K562 (cell line): ENCODE measurements around the gene NCAM2. TPM values are rescaled to one million over a fixed set of nuclear protein-coding genes. Genes with fewer than 3 reads are reported as not detected.
A peak's percentile ranks its signal among the peaks of the same experiment; 100 is the strongest.

Experiments used
- DMBX1 ChIP-seq: fragments of 250-450 bp; sonication (Bioruptor Pico); IDR thresholded peaks from 2 replicates; pipeline ENCODE4 v1.8.0; 2022; ENCODE audit warnings: inconsistent platforms, mild to moderate bottlenecking, moderate library complexity, borderline replicate concordance
- ETV5 ChIP-seq: sonication (generic); formaldehyde crosslinking; IDR thresholded peaks from 2 replicates; pipeline ENCODE4 v1.4.0; 2020; ENCODE audit warnings: low read depth, mild to moderate bottlenecking, missing genetic modification reagents
- GABPB2 ChIP-seq: fragments of 250-450 bp; sonication (Bioruptor Pico); conservative IDR thresholded peaks from 2 replicates; pipeline ENCODE4 v1.5.1; 2021; ENCODE audit warnings: mild to moderate bottlenecking
- MEIS2 ChIP-seq: fragments of 450-650 bp; IDR thresholded peaks from 2 replicates; pipeline ENCODE4 v1.6.1; 2014; ENCODE audit warnings: mild to moderate bottlenecking; ENCODE audit not compliant: partially characterized antibody
- NR2C1 ChIP-seq, 2 experiments: fragments of 450-650 bp; IDR thresholded peaks; 2 replicates each; pipeline ENCODE4 v1.6.1; 2017; ENCODE audit warnings: mild to moderate bottlenecking in 2 of 2, antibody characterized with exemption in 1 of 2, inconsistent platforms in 1 of 2, missing compliant biosample characterization in 1 of 2, missing genetic modification characterization in 1 of 2
- NR2C2 ChIP-seq, 2 experiments: fragments of 200-800 bp in 1 of 2; sonication (Bioruptor generic) in 1 of 2; sonication (generic) in 1 of 2; formaldehyde crosslinking in 1 of 2; IDR thresholded peaks; 2 replicates each; pipeline versions ENCODE4 v1.6.1 to v1.8.0; 2016 to 2022; ENCODE audit warnings: mild to moderate bottlenecking in 1 of 2, missing compliant biosample characterization in 1 of 2, missing genetic modification characterization in 1 of 2, missing genetic modification reagents in 1 of 2
- PBX2 ChIP-seq, 2 experiments: IDR thresholded peaks in 1 of 2; conservative IDR thresholded peaks in 1 of 2; 2 replicates each; pipeline ENCODE4 v1.6.1; 2016; ENCODE audit warnings: low read depth in 2 of 2, mild to moderate bottlenecking in 1 of 2, missing compliant biosample characterization in 1 of 2, missing genetic modification characterization in 1 of 2, moderate library complexity in 1 of 2
- ZFX ChIP-seq: sonication (generic); formaldehyde crosslinking; IDR thresholded peaks from 2 replicates; pipeline ENCODE4 v1.8.0; 2022; ENCODE audit warnings: mild to moderate bottlenecking, missing genetic modification reagents, moderate library complexity
- ZNF175 ChIP-seq: fragments of 200-800 bp; sonication (Bioruptor generic); IDR thresholded peaks from 2 replicates; pipeline ENCODE4 v1.6.1; 2016; ENCODE audit warnings: low read depth, mild to moderate bottlenecking, missing genetic modification characterization, missing compliant biosample characterization
- ZNF24 ChIP-seq: fragments of 450-650 bp; IDR thresholded peaks from 2 replicates; pipeline ENCODE4 v1.6.1; 2016
- ZNF384 ChIP-seq: IDR thresholded peaks from 2 replicates; pipeline ENCODE4 v1.6.1; 2012; ENCODE audit warnings: low read depth, low read length, improper control_type of control experiment
- ZNF589 ChIP-seq: fragments of 200-800 bp; sonication (Bioruptor generic); IDR thresholded peaks from 2 replicates; pipeline ENCODE4 v1.6.1; 2016; ENCODE audit warnings: low read depth, missing genetic modification characterization, missing compliant biosample characterization
- ZNF639 ChIP-seq, 2 experiments: fragments of 200-800 bp in 1 of 2; sonication (Bioruptor generic) in 1 of 2; sonication (generic) in 1 of 2; formaldehyde crosslinking in 1 of 2; IDR thresholded peaks in 1 of 2; conservative IDR thresholded peaks in 1 of 2; 2 replicates each; pipeline versions ENCODE4 v1.5.0 to v1.6.1; 2016 to 2020; ENCODE audit warnings: missing compliant biosample characterization in 1 of 2, missing genetic modification characterization in 1 of 2, missing genetic modification reagents in 1 of 2
- polyA plus RNA-seq, 8 experiments: library from polyadenylated mRNA; depleted of rRNA in 4 of 8; stranded (reverse) in 5 of 8; unstranded in 3 of 8; fragments of >200 nt; fragmentation: Nextera tagmentation in 2 of 8; fragmentation: Illumina TruSeq in 1 of 8; extraction: Ambion mirVana in 2 of 8; extraction: Trizol in 1 of 8; gene quantifications; 2 replicates each; pipeline versions ENCODE4 v1.2.1 to v1.2.3, GENCODE V29; 2011 to 2014; ENCODE audit warnings: inconsistent platforms in 1 of 8, missing spikeins in 1 of 8
- total RNA-seq, 7 experiments: library from RNA; depleted of rRNA in 6 of 7; stranded (reverse); fragments of >200 nt in 6 of 7; fragmentation: Illumina TruSeq in 2 of 7; extraction: Trizol in 2 of 7; gene quantifications; 2 replicates each; pipeline versions ENCODE4 v1.2.1 to v1.2.3, GENCODE V29; 2011 to 2021; ENCODE audit warnings: low replicate concordance in 1 of 7
- TF ChIP-seq, protein P1 (sequence below): fragments of 450-650 bp; IDR thresholded peaks from 2 replicates; pipeline ENCODE4 v1.6.1; 2017; ENCODE audit warnings: antibody characterized with exemption, mild to moderate bottlenecking
- TF ChIP-seq, protein P2 (sequence below): fragments of 250-450 bp; sonication (Bioruptor Pico); IDR thresholded peaks from 2 replicates; pipeline ENCODE4 v1.4.0; 2020; ENCODE audit warnings: mild to moderate bottlenecking, moderate library complexity

Gene NCAM2
- total and polyA plus RNA-seq, 9 of the 15 experiments (the other 6 are each of a cell fraction or from before 2014, with no cell fraction given), result 14.0 to 58.2 (median 27.8) TPM

- TF ChIP-seq, protein P1, sequence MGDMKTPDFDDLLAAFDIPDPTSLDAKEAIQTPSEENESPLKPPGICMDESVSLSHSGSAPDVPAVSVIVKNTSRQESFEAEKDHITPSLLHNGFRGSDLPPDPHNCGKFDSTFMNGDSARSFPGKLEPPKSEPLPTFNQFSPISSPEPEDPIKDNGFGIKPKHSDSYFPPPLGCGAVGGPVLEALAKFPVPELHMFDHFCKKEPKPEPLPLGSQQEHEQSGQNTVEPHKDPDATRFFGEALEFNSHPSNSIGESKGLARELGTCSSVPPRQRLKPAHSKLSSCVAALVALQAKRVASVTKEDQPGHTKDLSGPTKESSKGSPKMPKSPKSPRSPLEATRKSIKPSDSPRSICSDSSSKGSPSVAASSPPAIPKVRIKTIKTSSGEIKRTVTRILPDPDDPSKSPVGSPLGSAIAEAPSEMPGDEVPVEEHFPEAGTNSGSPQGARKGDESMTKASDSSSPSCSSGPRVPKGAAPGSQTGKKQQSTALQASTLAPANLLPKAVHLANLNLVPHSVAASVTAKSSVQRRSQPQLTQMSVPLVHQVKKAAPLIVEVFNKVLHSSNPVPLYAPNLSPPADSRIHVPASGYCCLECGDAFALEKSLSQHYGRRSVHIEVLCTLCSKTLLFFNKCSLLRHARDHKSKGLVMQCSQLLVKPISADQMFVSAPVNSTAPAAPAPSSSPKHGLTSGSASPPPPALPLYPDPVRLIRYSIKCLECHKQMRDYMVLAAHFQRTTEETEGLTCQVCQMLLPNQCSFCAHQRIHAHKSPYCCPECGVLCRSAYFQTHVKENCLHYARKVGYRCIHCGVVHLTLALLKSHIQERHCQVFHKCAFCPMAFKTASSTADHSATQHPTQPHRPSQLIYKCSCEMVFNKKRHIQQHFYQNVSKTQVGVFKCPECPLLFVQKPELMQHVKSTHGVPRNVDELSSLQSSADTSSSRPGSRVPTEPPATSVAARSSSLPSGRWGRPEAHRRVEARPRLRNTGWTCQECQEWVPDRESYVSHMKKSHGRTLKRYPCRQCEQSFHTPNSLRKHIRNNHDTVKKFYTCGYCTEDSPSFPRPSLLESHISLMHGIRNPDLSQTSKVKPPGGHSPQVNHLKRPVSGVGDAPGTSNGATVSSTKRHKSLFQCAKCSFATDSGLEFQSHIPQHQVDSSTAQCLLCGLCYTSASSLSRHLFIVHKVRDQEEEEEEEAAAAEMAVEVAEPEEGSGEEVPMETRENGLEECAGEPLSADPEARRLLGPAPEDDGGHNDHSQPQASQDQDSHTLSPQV, result peak; percentile 38; the same call in 1 of the 2 replicates
- peak; percentile 43; the same call in 1 of the 2 replicates for TF ChIP-seq ZFX (CRISPR knock-in tag)
- peak; percentile 60; the same call in 1 of the 2 replicates for TF ChIP-seq DMBX1
- TF ChIP-seq NR2C1 (IDR thresholded peaks at IDR 0.05), result no peak
- TF ChIP-seq NR2C1 (tag; IDR thresholded peaks at IDR 0.05), result peak; percentile 42; the same call in 1 of the 2 replicates
- TF ChIP-seq NR2C2 (CRISPR knock-in tag; IDR thresholded peaks at IDR 0.05), result no peak
- peak; percentile 78; the same call in 1 of the 2 replicates for TF ChIP-seq NR2C2 (tag; IDR thresholded peaks at IDR 0.05)
- TF ChIP-seq ZNF639 (CRISPR knock-in tag; conservative IDR thresholded peaks at IDR 0.05 in 1 of 2, IDR thresholded peaks at IDR 0.05 in 1 of 2), result peak in 1 of 2 experiments; percentile 46; a peak in 1 of 4 replicates
- no peak for TF ChIP-seq PBX2 (CRISPR knock-in tag; IDR thresholded peaks at IDR 0.05; ENCODE audit: low read depth)
- TF ChIP-seq PBX2 (tag; conservative IDR thresholded peaks at IDR 0.05; ENCODE audit: low read depth), result peak; percentile 27; the same call in 1 of the 2 replicates
- peak; percentile 73 for TF ChIP-seq MEIS2
- peak; percentile 37; the same call in 1 of the 2 replicates for TF ChIP-seq ETV5
- peak; percentile 36; the same call in 1 of the 2 replicates for TF ChIP-seq ZNF175
- TF ChIP-seq ZNF24, result peak; percentile 13; the same call in 1 of the 2 replicates
- TF ChIP-seq ZNF589 (CRISPR knock-in tag), result no peak
- TF ChIP-seq GABPB2 (CRISPR knock-in tag), result no peak
- TF ChIP-seq, protein P2, sequence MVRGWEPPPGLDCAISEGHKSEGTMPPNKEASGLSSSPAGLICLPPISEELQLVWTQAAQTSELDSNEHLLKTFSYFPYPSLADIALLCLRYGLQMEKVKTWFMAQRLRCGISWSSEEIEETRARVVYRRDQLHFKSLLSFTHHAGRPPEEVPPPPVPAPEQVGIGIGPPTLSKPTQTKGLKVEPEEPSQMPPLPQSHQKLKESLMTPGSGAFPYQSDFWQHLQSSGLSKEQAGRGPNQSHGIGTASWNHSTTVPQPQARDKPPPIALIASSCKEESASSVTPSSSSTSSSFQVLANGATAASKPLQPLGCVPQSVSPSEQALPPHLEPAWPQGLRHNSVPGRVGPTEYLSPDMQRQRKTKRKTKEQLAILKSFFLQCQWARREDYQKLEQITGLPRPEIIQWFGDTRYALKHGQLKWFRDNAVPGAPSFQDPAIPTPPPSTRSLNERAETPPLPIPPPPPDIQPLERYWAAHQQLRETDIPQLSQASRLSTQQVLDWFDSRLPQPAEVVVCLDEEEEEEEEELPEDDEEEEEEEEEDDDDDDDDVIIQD (CRISPR knock-in tag), result no peak
- no peak for TF ChIP-seq ZNF384
- TF ChIP-seq, all 486 proteins: peak for 12
Measured at GRCh38 chr21:21196087-21196486, 197.9 kb downstream of the NCAM2 start (continued).
